ENCODE data around the gene CDX2. TPM values are rescaled to one million over a fixed set of nuclear protein-coding genes. Genes with fewer than 3 reads are reported as not detected.

Gene CDX2
- total and polyA plus RNA-seq, 4 donors, result not detected

GRCh38 chr13:27971776-27972477, 2.8 kb upstream of the CDX2 start (continued):
- TF ChIP-seq REST (IDR thresholded peaks at IDR 0.05) (no peak), HNF4G (IDR thresholded peaks at IDR 0.05) (no peak), EGR1 (IDR thresholded peaks at IDR 0.05; ENCODE audit: low read depth in 2 of 2) (no peak), FOXA1 (IDR thresholded peaks at IDR 0.05) (no peak), ATF3 (IDR thresholded peaks at IDR 0.05) (no peak), YY1 (IDR thresholded peaks at IDR 0.05) (no peak), HNF4A (conservative IDR thresholded peaks at IDR 0.05) (no peak)

- DNase-seq (ENCODE audit: low spot score), result no peak
- H3K27me3 ChIP-seq (ENCODE audit: control insufficient read depth in 4 of 4, insufficient read depth in 4 of 4, low read length in 3 of 4), result peaks cover 9 to 49% (median 27%) of the 10 kb centered on the region in 4 donors
- H3K4me3 ChIP-seq (ENCODE audit: low read depth in 1 of 3, low read length in 3 of 3), result no peak overlapping the region
- no peaks in the 10 kb centered on the region for H3K36me3 ChIP-seq (ENCODE audit: control insufficient read depth in 4 of 4, insufficient read depth in 3 of 4, low read depth in 1 of 4, low read length in 3 of 4)
- 60% methylated on average over 13 of the region's 13 CpGs for WGBS
- peaks cover 10 to 25% (median 18%) of the 10 kb centered on the region in 4 donors for H3K4me1 ChIP-seq (ENCODE audit: control insufficient read depth in 4 of 4, insufficient read depth in 4 of 4, low read length in 3 of 4)
- H3K9ac ChIP-seq (ENCODE audit: low read depth in 1 of 2, low read length in 2 of 2), result no peak overlapping the region
- no peaks in the 10 kb centered on the region for H3K9me3 ChIP-seq (ENCODE audit: control insufficient read depth in 4 of 4, low read length in 3 of 4)
- no peak overlapping the region for H3K27ac ChIP-seq (ENCODE audit: low read depth in 1 of 2, low read length in 2 of 2)
- TF ChIP-seq REST (IDR thresholded peaks at IDR 0.05), result no peak
- TF ChIP-seq CTCF (IDR thresholded peaks at IDR 0.05; ENCODE audit: low read depth, low read length, missing input control), result no peak
- no peak for TF ChIP-seq FOXA1 (IDR thresholded peaks at IDR 0.05)
- no peak for TF ChIP-seq FOXA2 (IDR thresholded peaks at IDR 0.05)
- no peak for TF ChIP-seq ZBTB33 (IDR thresholded peaks at IDR 0.05)
- TF ChIP-seq RAD21 (IDR thresholded peaks at IDR 0.05), result no peak
- no peak for TF ChIP-seq MAX (IDR thresholded peaks at IDR 0.05)
- no peak for TF ChIP-seq EGR1 (IDR thresholded peaks at IDR 0.05; ENCODE audit: low read depth in 2 of 2)
- no peak for TF ChIP-seq YY1 (IDR thresholded peaks at IDR 0.05)
- TF ChIP-seq HNF4A (conservative IDR thresholded peaks at IDR 0.05), result no peak
- TF ChIP-seq JUND (IDR thresholded peaks at IDR 0.05), result no peak
- no peak for TF ChIP-seq RXRA (IDR thresholded peaks at IDR 0.05)
- TF ChIP-seq ATF3 (IDR thresholded peaks at IDR 0.05), result no peak
- no peak for TF ChIP-seq GABPA (IDR thresholded peaks at IDR 0.05 in 1 of 2, conservative IDR thresholded peaks at IDR 0.05 in 1 of 2)
These were observed 2.1 kb upstream of the CDX2 start for GRCh38 chr13:27971236-27971645.
